SK-N-SH treated with all-trans-retinoic acid at 6 μM for 48 hours (cell line): ENCODE measurements around the gene ALG2.

Experiments
- ATAC-seq: fragments of 200-7000 bp; cut with Tn5 transposase; 3 replicates; pipeline ENCODE4 v1.9.1; 2020; ENCODE audit warnings: mild to moderate bottlenecking, moderate library complexity
- ARNTL ChIP-seq: fragments of 450-650 bp; formaldehyde crosslinking; IDR thresholded peaks from 2 replicates; pipeline ENCODE4 v1.5.0; 2020; ENCODE audit warnings: low read depth, mild to moderate bottlenecking, moderate library complexity, borderline replicate concordance
- BACH2 ChIP-seq: fragments of 250-450 bp; sonication (Bioruptor Pico); IDR thresholded peaks from 2 replicates; pipeline ENCODE4 v1.9.0; 2021; ENCODE audit warnings: mild to moderate bottlenecking, borderline replicate concordance
- CREB5 ChIP-seq: fragments of 250-450 bp; sonication (Bioruptor Pico); IDR thresholded peaks from 2 replicates; pipeline ENCODE4 v1.5.1; 2020; ENCODE audit warnings: low read depth, mild to moderate bottlenecking, moderate library complexity
- CSDC2 ChIP-seq: fragments of 250-450 bp; sonication (Bioruptor Pico); IDR thresholded peaks from 2 replicates; pipeline ENCODE4 v1.5.0; 2020; ENCODE audit warnings: mild to moderate bottlenecking, moderate library complexity
- CSRNP3 ChIP-seq: fragments of 250-450 bp; sonication (Bioruptor Pico); IDR thresholded peaks from 2 replicates; pipeline ENCODE4 v1.5.1; 2021; ENCODE audit warnings: mild to moderate bottlenecking, moderate library complexity
- ESRRG ChIP-seq: fragments of 250-450 bp; sonication (Bioruptor Pico); IDR thresholded peaks from 2 replicates; pipeline ENCODE4 v1.6.1; 2021; ENCODE audit warnings: mild to moderate bottlenecking
- GLIS3 ChIP-seq: fragments of 250-450 bp; sonication (Bioruptor Pico); IDR thresholded peaks from 2 replicates; pipeline ENCODE4 v1.5.0; 2020; ENCODE audit warnings: mild to moderate bottlenecking, moderate library complexity
- ISL1 ChIP-seq: fragments of 250-450 bp; sonication (Bioruptor Pico); IDR thresholded peaks from 2 replicates; pipeline ENCODE4 v2.1.2; 2022; ENCODE audit warnings: mild to moderate bottlenecking, moderate library complexity
- PATZ1 ChIP-seq: fragments of 250-450 bp; sonication (Bioruptor Pico); IDR thresholded peaks from 2 replicates; pipeline ENCODE4 v1.8.0; 2020; ENCODE audit warnings: mild to moderate bottlenecking, moderate library complexity, borderline replicate concordance
- POU6F1 ChIP-seq: fragments of 250-450 bp; sonication (Bioruptor Pico); IDR thresholded peaks from 2 replicates; pipeline ENCODE4 v1.8.0; 2021; ENCODE audit warnings: low read depth, mild to moderate bottlenecking, moderate library complexity, borderline replicate concordance
- RARB ChIP-seq: fragments of 250-450 bp; sonication (Bioruptor Pico); IDR thresholded peaks from 2 replicates; pipeline ENCODE4 v1.8.0; 2021; ENCODE audit warnings: mild to moderate bottlenecking, moderate library complexity
- SNAI2 ChIP-seq: fragments of 250-450 bp; sonication (Bioruptor Pico); IDR thresholded peaks from 2 replicates; pipeline ENCODE4 v1.5.0; 2020; ENCODE audit warnings: mild to moderate bottlenecking, moderate library complexity
- TSHZ2 ChIP-seq: fragments of 250-450 bp; sonication (Bioruptor Pico); IDR thresholded peaks from 2 replicates; pipeline ENCODE4 v1.5.0; 2020; ENCODE audit warnings: mild to moderate bottlenecking, moderate library complexity
- ZC3H10 ChIP-seq: fragments of 250-450 bp; sonication (Bioruptor Pico); IDR thresholded peaks from 2 replicates; pipeline ENCODE4 v1.5.1; 2021; ENCODE audit warnings: mild to moderate bottlenecking, moderate library complexity
- ZFP3 ChIP-seq: fragments of 250-450 bp; sonication (Bioruptor Pico); IDR thresholded peaks from 2 replicates; pipeline ENCODE4 v1.5.0; 2020; ENCODE audit warnings: mild to moderate bottlenecking, moderate library complexity
- ZFP30 ChIP-seq: fragments of 450-650 bp; formaldehyde crosslinking; IDR thresholded peaks from 2 replicates; pipeline ENCODE4 v1.5.0; 2022; ENCODE audit warnings: mild to moderate bottlenecking, moderate library complexity
- ZNF70 ChIP-seq: fragments of 450-650 bp; formaldehyde crosslinking; IDR thresholded peaks from 2 replicates; pipeline ENCODE4 v1.5.0; 2020; ENCODE audit warnings: mild to moderate bottlenecking, moderate library complexity
- ZNF8 ChIP-seq: fragments of 450-650 bp; formaldehyde crosslinking; IDR thresholded peaks from 2 replicates; pipeline ENCODE4 v1.5.0; 2020; ENCODE audit warnings: mild to moderate bottlenecking, moderate library complexity

ALG2 gene

GRCh38 chr9:99266255-99267023 lies 44.7 kb upstream of the ALG2 start:
- ATAC-seq: peak; percentile 91
- TF ChIP-seq GLIS3 (CRISPR knock-in tag): no peak

- no peak for ATAC-seq
- TF ChIP-seq TSHZ2 (CRISPR knock-in tag) (no peak), CSRNP3 (CRISPR knock-in tag) (no peak)
- TF ChIP-seq, all 23 proteins: peak for 0
Measured at GRCh38 chr9:99265691-99266090, 43.9 kb upstream of the ALG2 start.

GRCh38 chr9:99264070-99264680 lies 42.4 kb upstream of the ALG2 start:
- no peak for ATAC-seq
- TF ChIP-seq CREB5 (CRISPR knock-in tag): no peak
- no peak for TF ChIP-seq ZFP3 (CRISPR knock-in tag)
- TF ChIP-seq ZNF70 (CRISPR knock-in tag): no peak
- TF ChIP-seq SNAI2: no peak

GRCh38 chr9:99262949-99263418 lies 41.2 kb upstream of the ALG2 start:
- no peak for ATAC-seq
- TF ChIP-seq GLIS3 (CRISPR knock-in tag) (no peak), PATZ1 (CRISPR knock-in tag) (no peak), ZNF8 (no peak), ESRRG (no peak), ISL1 (CRISPR knock-in tag) (no peak), ARNTL (no peak), SNAI2 (no peak), RARB (CRISPR knock-in tag) (no peak), ZFP30 (CRISPR knock-in tag) (no peak), POU6F1 (CRISPR knock-in tag) (no peak), ZC3H10 (CRISPR knock-in tag) (no peak), BACH2 (CRISPR knock-in tag) (no peak), CSDC2 (no peak)
